Rectal smooth muscle tissue (tissue), 1 donor: ENCODE measurements around the gene AMHR2.

Experiments
- H3K27ac ChIP-seq: one replicate; pipeline ENCODE4 v1.7.0; 2013; ENCODE audit warnings: low read depth, low read length, inconsistent platforms
- H3K27me3 ChIP-seq: one replicate; pipeline ENCODE4 v1.7.0; 2013; ENCODE audit warnings: low read length; ENCODE audit not compliant: control insufficient read depth, insufficient read depth
- H3K36me3 ChIP-seq: one replicate; pipeline ENCODE4 v1.7.0; 2013; ENCODE audit warnings: low read length; ENCODE audit not compliant: control insufficient read depth, insufficient read depth
- H3K4me1 ChIP-seq: one replicate; pipeline ENCODE4 v1.7.0; 2013; ENCODE audit warnings: low read length; ENCODE audit not compliant: control insufficient read depth, insufficient read depth
- H3K4me3 ChIP-seq: one replicate; pipeline ENCODE4 v1.7.0; 2013; ENCODE audit warnings: low read length
- H3K9ac ChIP-seq: one replicate; pipeline ENCODE4 v1.7.0; 2013; ENCODE audit warnings: low read length

Gene AMHR2

GRCh38 chr12:53479331-53479730 is 55.7 kb downstream of the AMHR2 start:
- H3K27ac ChIP-seq = no peak overlapping the region
- H3K4me3 ChIP-seq = no peak overlapping the region
- no peaks in the 10 kb centered on the region for H3K4me1 ChIP-seq
- H3K27me3 ChIP-seq = no peaks in the 10 kb centered on the region
- no peak overlapping the region for H3K9ac ChIP-seq
- H3K36me3 ChIP-seq = peaks cover 55% of the 10 kb centered on the region

DNA sequence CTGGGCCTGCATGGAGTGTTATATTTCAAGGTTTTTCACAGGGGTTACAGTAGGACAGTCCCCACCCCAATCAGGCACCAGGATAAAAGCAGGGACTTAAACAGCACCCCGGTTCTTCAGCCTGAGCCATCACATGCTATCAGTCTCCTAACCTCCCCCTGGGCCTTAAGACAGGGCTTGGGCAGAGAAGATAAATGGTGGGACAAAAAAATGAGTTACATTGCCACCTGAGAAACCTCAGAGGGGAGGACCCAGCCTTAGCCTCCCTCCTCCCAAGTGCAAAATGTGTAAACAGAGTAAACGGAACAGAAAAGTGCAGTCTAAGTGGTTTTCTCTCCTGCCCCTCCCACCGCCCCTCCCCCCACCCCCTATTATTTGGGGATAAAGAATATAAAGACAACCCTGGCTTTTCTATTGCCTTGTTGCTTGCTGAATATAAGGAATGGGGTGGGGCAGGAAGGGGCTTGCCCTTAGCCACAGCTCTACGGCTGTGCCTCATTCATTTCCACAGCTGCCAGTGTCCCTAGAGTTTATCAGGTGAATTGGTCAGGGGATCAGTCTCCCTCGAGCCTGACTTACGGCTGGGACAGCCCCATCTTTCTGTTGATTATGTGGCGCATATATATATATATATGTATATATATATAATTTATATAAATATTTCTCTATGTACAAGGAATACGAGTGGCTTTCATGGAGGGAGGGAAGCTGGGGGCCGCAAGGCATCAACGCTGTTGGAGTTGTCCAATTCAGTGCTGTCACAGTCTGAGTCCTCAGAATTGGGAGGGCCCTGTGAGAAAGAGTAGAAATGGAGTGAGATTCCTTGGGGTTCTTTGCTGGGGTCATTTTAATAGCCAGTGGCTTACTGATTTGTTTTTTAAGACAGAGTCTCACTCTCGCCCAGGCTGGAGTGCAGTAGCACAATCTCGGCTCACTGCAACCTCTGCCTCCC is 57.1 kb downstream of the AMHR2 start:
- peaks cover 54% of the 10 kb centered on the region for H3K36me3 ChIP-seq
- H3K27ac ChIP-seq = no peak overlapping the region

More for the DNA sequence above, 57.1 kb downstream of the AMHR2 start:
- Histone ChIP-seq H3K4me1 (no peaks in the 10 kb centered on the region), H3K27me3 (no peaks in the 10 kb centered on the region), H3K9ac (no peak overlapping the region), H3K4me3 (no peak overlapping the region)
